PC-3 (cell line): ENCODE measurements around the gene ATG5. TPM values are rescaled to one million over a fixed set of nuclear protein-coding genes. Genes with fewer than 3 reads are reported as not detected.

Source experiments
- ATAC-seq: fragments of 200-7000 bp; cut with Tn5 transposase; 2 replicates; pipeline ENCODE4 v1.9.1; 2020; ENCODE audit warnings: mild to moderate bottlenecking, moderate library complexity
- BruUV-seq: library from RNA; stranded (reverse); fragments of 400-500 nt; replicated peaks from 2 replicates; lab custom pipeline; 2021; lab: Mats Ljungman, UMichigan
- CTCF ChIA-PET: fragments of 300-600 bp; sonication (Branson Sonifier 250); formaldehyde crosslinking; loops from one replicate; lab custom pipeline; 2022; ENCODE audit warnings: antibody characterized with exemption; lab: Charles Lee
- POLR2A ChIA-PET: fragments of 300-600 bp; sonication (Branson Sonifier 250); formaldehyde crosslinking; loops from one replicate; lab custom pipeline; 2022; ENCODE audit warnings: antibody characterized with exemption; ENCODE audit not compliant: unreplicated experiment; lab: Charles Lee
- DNase-seq: peaks from one replicate; pipeline ENCODE4 v3.0.0-alpha.2; 2015
- H2AFZ ChIP-seq: fragments of 300-600 bp; sonication (generic); 2 replicates; pipeline ENCODE4 v1.6.0; 2016; ENCODE audit warnings: antibody characterized with exemption, low read length
- H3F3A ChIP-seq: fragments of 300-600 bp; sonication (generic); one replicate; pipeline ENCODE4 v1.6.0; 2017; ENCODE audit warnings: antibody characterized with exemption, low read length, control low read depth, mild to moderate bottlenecking; ENCODE audit not compliant: unreplicated experiment
- H3K27ac ChIP-seq: fragments of 300-600 bp; sonication (generic); 2 replicates; pipeline ENCODE4 v1.5.1; 2016; ENCODE audit warnings: mild to moderate bottlenecking, low read length
- H3K27me3 ChIP-seq: fragments of 300-600 bp; sonication (generic); 2 replicates; pipeline ENCODE4 v1.6.1; 2016; ENCODE audit warnings: low read length, mixed read lengths
- H3K36me3 ChIP-seq: fragments of 300-600 bp; sonication (generic); 2 replicates; pipeline ENCODE4 v1.6.1; 2016; ENCODE audit warnings: low read depth, mixed run types, low read length, mixed read lengths
- H3K4me1 ChIP-seq: fragments of 300-600 bp; sonication (generic); 2 replicates; pipeline ENCODE4 v1.5.1; 2016; ENCODE audit warnings: low read length; ENCODE audit not compliant: insufficient read depth
- H3K4me2 ChIP-seq: fragments of 300-600 bp; sonication (generic); 2 replicates; pipeline ENCODE4 v1.6.0; 2016; ENCODE audit warnings: low read length
- H3K4me3 ChIP-seq: fragments of 300-600 bp; sonication (generic); 2 replicates; pipeline ENCODE4 v1.5.1; 2016; ENCODE audit warnings: mild to moderate bottlenecking, low read length, mixed read lengths
- H3K79me2 ChIP-seq: fragments of 300-600 bp; sonication (generic); 2 replicates; pipeline ENCODE4 v1.6.1; 2017; ENCODE audit warnings: low read length, mixed read lengths
- H3K9ac ChIP-seq: fragments of 300-600 bp; sonication (generic); 2 replicates; pipeline ENCODE4 v1.6.0; 2016; ENCODE audit warnings: mild to moderate bottlenecking, low read length
- H3K9me2 ChIP-seq: fragments of 300-600 bp; sonication (generic); replicated peaks from 2 replicates; pipeline ENCODE4 v1.6.1; 2016; ENCODE audit warnings: mixed run types, low read length, mixed read lengths
- H3K9me3 ChIP-seq: fragments of 300-600 bp; sonication (generic); 2 replicates; pipeline ENCODE4 v1.6.1; 2016; ENCODE audit warnings: low read length, mixed read lengths
- H4K20me1 ChIP-seq: fragments of 300-600 bp; sonication (generic); 2 replicates; pipeline ENCODE4 v1.6.1; 2016; ENCODE audit warnings: low read length, mixed read lengths
- CTCF ChIP-seq: fragments of 300-600 bp; sonication (generic); conservative IDR thresholded peaks from 2 replicates; pipeline ENCODE4 v1.5.1; 2017; ENCODE audit warnings: antibody characterized with exemption, low read depth, mild to moderate bottlenecking, low read length
- EZH2 ChIP-seq: fragments of 300-600 bp; sonication (generic); IDR thresholded peaks from one replicate; pipeline ENCODE4 v1.6.1; 2017; ENCODE audit warnings: antibody characterized with exemption, mild to moderate bottlenecking, low read length; ENCODE audit not compliant: unreplicated experiment
- EZH2phosphoT487 ChIP-seq: fragments of 300-600 bp; sonication (generic); IDR thresholded peaks from 2 replicates; pipeline ENCODE4 v1.6.1; 2018; ENCODE audit warnings: mild to moderate bottlenecking, antibody characterized with exemption, low read length, borderline replicate concordance
- intact Hi-C: fragments of 100-400 bp; cut with micrococcal nuclease; formaldehyde crosslinking; loops from 2 replicates; pipeline ENCODE4 v1.9.0; 2023
- total RNA-seq: library from RNA; depleted of rRNA; stranded (reverse); fragments of >200 nt; gene quantifications from 2 replicates; pipeline ENCODE4 v1.2.3, GENCODE V29; 2014

Gene ATG5
- total RNA-seq, 1 experiment from 2014 or later, result 38.8 TPM

DNA sequence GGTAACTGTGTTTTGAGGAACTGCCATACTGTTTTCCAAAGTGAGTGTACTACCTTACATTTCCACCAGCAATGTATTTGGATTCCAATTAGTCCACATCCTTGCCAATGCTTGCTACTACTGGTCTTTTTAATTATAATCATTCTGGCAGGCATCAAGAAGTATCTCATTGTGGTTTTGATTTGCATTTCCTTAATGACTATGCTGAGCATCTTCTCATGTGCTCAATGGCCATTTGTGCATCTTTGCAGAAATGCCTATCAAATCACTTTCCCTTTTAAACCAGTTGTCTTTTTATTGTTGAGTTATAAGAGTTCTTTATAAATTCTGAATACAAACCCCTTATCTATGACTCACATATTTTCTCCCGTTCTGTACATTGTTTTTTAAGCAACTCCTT is 75.9 kb downstream of the ATG5 start:
- Histone ChIP-seq H2AFZ (no peak overlapping the region), H3K27me3 (no peaks in the 10 kb centered on the region), H3K9me2 (no peaks in the 10 kb centered on the region), H3K27ac (no peak overlapping the region), H3K4me2 (no peak overlapping the region), H3K36me3 (peaks cover 3% of the 10 kb centered on the region; the same call in 1 of the 2 replicates), H3K4me1 (peaks cover 36% of the 10 kb centered on the region), H3F3A (no peaks in the 10 kb centered on the region), H3K9ac (no peak overlapping the region), H3K9me3 (no peaks in the 10 kb centered on the region), H3K79me2 (peaks cover 28% of the 10 kb centered on the region), H3K4me3 (no peak overlapping the region), H4K20me1 (no peaks in the 10 kb centered on the region)
- intact Hi-C loops, result no loop called here
- ATAC-seq (no peak), DNase-seq (no peak)
- no TSS peak for BruUV-seq
- POLR2A ChIA-PET, result no interaction called here
- CTCF ChIA-PET, result no interaction called here
- TF ChIP-seq CTCF (no peak), EZH2phosphoT487 (no peak), EZH2 (no peak)

DNA sequence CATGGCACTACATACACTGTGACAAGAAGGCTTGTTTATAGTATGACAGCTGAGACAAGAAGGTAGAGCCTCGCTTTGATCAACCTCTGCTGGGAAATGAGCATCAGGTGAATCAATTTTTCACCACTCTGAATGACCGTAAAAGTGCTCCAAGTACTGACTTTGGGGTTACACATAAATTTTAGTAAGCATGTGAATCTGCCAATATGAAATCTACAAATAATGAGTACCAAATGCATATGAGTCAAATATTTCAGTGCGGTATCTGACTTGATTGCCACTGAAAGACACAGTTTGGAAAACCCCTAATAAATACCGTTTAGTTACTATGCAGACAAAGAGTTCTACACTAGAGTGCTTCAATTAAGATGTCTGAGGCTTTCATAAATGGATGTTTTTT is 77.8 kb downstream of the ATG5 start:
- no peaks in the 10 kb centered on the region for H3K27me3 ChIP-seq
- H4K20me1 ChIP-seq, result no peaks in the 10 kb centered on the region
- no peak overlapping the region for H2AFZ ChIP-seq
- H3K27ac ChIP-seq, result peak overlapping the region; percentile 31
- ATAC-seq, result peak; percentile 48
- no peaks in the 10 kb centered on the region for H3F3A ChIP-seq
- BruUV-seq, result no TSS peak
- H3K9ac ChIP-seq, result no peak overlapping the region
- no peak overlapping the region for H3K4me3 ChIP-seq
- peaks cover 20% of the 10 kb centered on the region for H3K4me1 ChIP-seq
- ChIA-PET CTCF (no interaction called here), POLR2A (no interaction called here)
- no peak for TF ChIP-seq EZH2
- TF ChIP-seq CTCF, result no peak
- TF ChIP-seq EZH2phosphoT487, result no peak
- H3K9me2 ChIP-seq, result no peaks in the 10 kb centered on the region
- intact Hi-C loops, result no loop called here
- H3K36me3 ChIP-seq, result peaks cover 3% of the 10 kb centered on the region; the same call in 1 of the 2 replicates
- 0 out of 2 replicates have a peak overlapping the region, but pooled peaks have one; percentile 20 for H3K4me2 ChIP-seq
- H3K9me3 ChIP-seq, result no peaks in the 10 kb centered on the region
- H3K79me2 ChIP-seq, result peaks cover 24% of the 10 kb centered on the region
- DNase-seq, result no peak

DNA sequence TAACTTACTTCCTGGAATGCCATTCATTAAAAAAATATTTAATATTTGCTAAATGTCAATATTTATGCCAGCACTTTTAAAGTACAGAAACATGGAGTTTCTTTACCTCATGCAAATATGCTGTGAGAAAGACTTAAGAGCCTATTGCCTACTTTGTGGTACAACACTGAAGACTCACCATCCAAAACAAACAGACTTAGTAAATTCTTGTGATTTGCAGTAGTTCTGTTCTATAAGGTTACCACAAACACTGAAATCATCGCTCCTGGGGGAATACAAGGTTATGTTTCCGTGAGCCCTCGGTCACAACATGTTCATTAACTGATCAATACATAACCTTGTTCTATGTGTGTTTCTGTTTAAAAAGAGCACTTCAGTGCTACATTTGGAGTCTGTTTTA is 78.3 kb downstream of the ATG5 start:
- Histone ChIP-seq H3K9me3 (no peaks in the 10 kb centered on the region), H3K79me2 (peaks cover 19% of the 10 kb centered on the region), H3F3A (no peaks in the 10 kb centered on the region), H3K9me2 (no peaks in the 10 kb centered on the region), H4K20me1 (no peaks in the 10 kb centered on the region), H3K27me3 (no peaks in the 10 kb centered on the region), H3K4me1 (peaks cover 15% of the 10 kb centered on the region), H3K4me2 (0 out of 2 replicates have a peak overlapping the region, but pooled peaks have one; percentile 20), H3K36me3 (peaks cover 3% of the 10 kb centered on the region; the same call in 1 of the 2 replicates), H3K9ac (no peak overlapping the region), H3K4me3 (no peak overlapping the region), H2AFZ (no peak overlapping the region), H3K27ac (peak overlapping the region; percentile 31)
- intact Hi-C loops, result no loop called here
- peak; percentile 24 for DNase-seq
- CTCF ChIA-PET, result no interaction called here
- ATAC-seq, result peak; percentile 96
- no peak for TF ChIP-seq EZH2
- no peak for TF ChIP-seq CTCF
- TF ChIP-seq EZH2phosphoT487, result no peak
- BruUV-seq, result TSS peak; percentile 15
- POLR2A ChIA-PET, result no interaction called here
